Loucy (cell line): ENCODE results near the gene ID1.

Source experiments
- CTCF ChIP-seq: fragments of 200-600 bp; sonication (generic); conservative IDR thresholded peaks from 2 replicates; pipeline ENCODE4 v1.5.1; 2014; ENCODE audit warnings: mild to moderate bottlenecking, antibody characterized with exemption, low read length
- EZH2phosphoT487 ChIP-seq: fragments of 200-600 bp; IDR thresholded peaks from 2 replicates; pipeline ENCODE4 v1.6.1; 2018; ENCODE audit warnings: antibody characterized with exemption, mild to moderate bottlenecking, moderate library complexity, borderline replicate concordance

- TF ChIP-seq CTCF (no peak), EZH2phosphoT487 (no peak)
These were observed 3.3 kb downstream of the ID1 start for GRCh38 chr20:31608251-31608945.
